A549 (cell line): Measurements from ENCODE around the gene NTSR1. TPM values are rescaled to one million over a fixed set of nuclear protein-coding genes. Genes with fewer than 3 reads are reported as not detected.

Experiments
- ATAC-seq, 2 experiments: fragments of 200-7000 bp in 1 of 2; fragments of >200 bp in 1 of 2; cut with Nextera tagmentation in 1 of 2; cut with Tn5 transposase in 1 of 2; 3 replicates each; pipeline versions ENCODE4 v1.8.0 to v1.9.1; 2018 to 2020; ENCODE audit warnings: mild to moderate bottlenecking in 1 of 2, moderate library complexity in 1 of 2
- CTCF ChIA-PET: fragments of 300-600 bp; sonication (Branson Sonifier 250); formaldehyde crosslinking; extraction: SDS; loops from one replicate; lab custom pipeline; 2021; ENCODE audit warnings: antibody characterized with exemption, inconsistent platforms; lab: Yijun Ruan, JAX
- POLR2A ChIA-PET: fragments of 350-600 bp; formaldehyde crosslinking; extraction: SDS; loops from one replicate; lab custom pipeline; 2021; ENCODE audit warnings: antibody characterized with exemption, inconsistent platforms; lab: Yijun Ruan, JAX
- DNase-seq, 2 experiments: peaks; one replicate each; pipeline versions ENCODE4 v3.0.0 to v3.0.0-alpha.2; 2011 to 2016; ENCODE audit warnings: low read depth in 1 of 2, low spot score in 1 of 2
- FAIRE-seq: peaks from 2 replicates; lab custom pipeline; 2011; peaks lifted over from hg19 to GRCh38; lab: Jason Lieb, UNC
- H3K27ac ChIP-seq, 2 experiments: fragments of >200 bp; sonication (Bioruptor Twin); formaldehyde crosslinking; 3 replicates each; pipeline ENCODE4 v1.5.1; 2016 to 2017
- H3K4me1 ChIP-seq: fragments of >200 bp; sonication (Bioruptor Twin); formaldehyde crosslinking; 3 replicates; pipeline ENCODE4 v1.6.1; 2016
- H3K4me2 ChIP-seq: fragments of >200 bp; sonication (Bioruptor Twin); formaldehyde crosslinking; 3 replicates; pipeline ENCODE4 v1.6.1; 2016
- H3K4me3 ChIP-seq: fragments of >200 bp; sonication (Bioruptor Twin); formaldehyde crosslinking; 3 replicates; pipeline ENCODE4 v1.5.1; 2016
- H3K9me3 ChIP-seq: fragments of >200 bp; sonication (Bioruptor Twin); formaldehyde crosslinking; 3 replicates; pipeline ENCODE4 v1.6.1; 2016
- CBX8 ChIP-seq: fragments of 200-600 bp; sonication (generic); IDR thresholded peaks from 2 replicates; pipeline ENCODE4 v1.6.1; 2016
- CHD4 ChIP-seq: fragments of 200-600 bp; sonication (generic); IDR thresholded peaks from 2 replicates; pipeline ENCODE4 v1.6.1; 2016; ENCODE audit warnings: antibody characterized with exemption, mild to moderate bottlenecking, borderline replicate concordance
- EHF ChIP-seq: fragments of 250-450 bp; sonication (Bioruptor Pico); IDR thresholded peaks from 2 replicates; pipeline ENCODE4 v1.5.0; 2020; ENCODE audit warnings: mild to moderate bottlenecking
- EP300 ChIP-seq, 2 experiments: fragments of >200 bp; sonication (Bioruptor Twin); formaldehyde crosslinking; IDR thresholded peaks; 2 replicates in 1 of 2; 3 replicates in 1 of 2; pipeline ENCODE4 v1.6.1; 2016 to 2017
- ESRRA ChIP-seq: fragments of 150-350 bp; IDR thresholded peaks from 2 replicates; pipeline ENCODE4 v1.6.1; 2014; ENCODE audit warnings: mild to moderate bottlenecking, low read length, borderline replicate concordance
- HEYL ChIP-seq: fragments of 250-450 bp; sonication (Bioruptor Pico); IDR thresholded peaks from 2 replicates; pipeline ENCODE4 v1.8.0; 2021; ENCODE audit warnings: mild to moderate bottlenecking, moderate library complexity
- HOXA7 ChIP-seq: fragments of 250-450 bp; sonication (Bioruptor Pico); IDR thresholded peaks from 2 replicates; pipeline ENCODE4 v1.5.0; 2020; ENCODE audit warnings: mild to moderate bottlenecking, moderate library complexity
- JUN ChIP-seq, 2 experiments: fragments of >200 bp; sonication (Bioruptor Twin); formaldehyde crosslinking; IDR thresholded peaks; 2 replicates in 1 of 2; 3 replicates in 1 of 2; pipeline ENCODE4 v1.6.1; 2016 to 2017
- KDM1A ChIP-seq: fragments of 200-600 bp; sonication (generic); IDR thresholded peaks from 2 replicates; pipeline ENCODE4 v1.6.1; 2016; ENCODE audit warnings: low read depth, mild to moderate bottlenecking
- NFE2L2 ChIP-seq: fragments of 150-350 bp; conservative IDR thresholded peaks from 2 replicates; pipeline ENCODE4 v1.6.1; 2014; ENCODE audit warnings: low read length
- POLR2A ChIP-seq: IDR thresholded peaks from 2 replicates; pipeline ENCODE4 v1.6.1; 2012; ENCODE audit warnings: mild to moderate bottlenecking, low read length
- POLR2AphosphoS2 ChIP-seq: conservative IDR thresholded peaks from 2 replicates; pipeline ENCODE4 v1.6.1; 2012; ENCODE audit warnings: low read length, improper control_type of control experiment, inconsistent platforms
- RAD21 ChIP-seq, 2 experiments: fragments of >200 bp in 1 of 2; sonication (Bioruptor Twin) in 1 of 2; formaldehyde crosslinking in 1 of 2; IDR thresholded peaks in 1 of 2; conservative IDR thresholded peaks in 1 of 2; 2 replicates in 1 of 2; 3 replicates in 1 of 2; pipeline ENCODE4 v1.6.1; 2012 to 2018; ENCODE audit warnings: inconsistent platforms in 1 of 2
- RCOR1 ChIP-seq: fragments of 150-350 bp; IDR thresholded peaks from 2 replicates; pipeline ENCODE4 v1.6.1; 2014; ENCODE audit warnings: antibody characterized with exemption, low read length, low read depth
- RFX5 ChIP-seq: fragments of 450-650 bp; IDR thresholded peaks from 2 replicates; pipeline ENCODE4 v1.7.1; 2014; ENCODE audit warnings: antibody characterized with exemption, mild to moderate bottlenecking, moderate library complexity
- TFCP2L1 ChIP-seq: fragments of 250-450 bp; sonication (Bioruptor Pico); IDR thresholded peaks from 2 replicates; pipeline ENCODE4 v1.5.0; 2021; ENCODE audit warnings: mild to moderate bottlenecking
- ZNF302 ChIP-seq: fragments of 250-450 bp; sonication (Bioruptor Pico); IDR thresholded peaks from 2 replicates; pipeline ENCODE4 v1.9.0; 2021; ENCODE audit warnings: inconsistent platforms, mild to moderate bottlenecking, moderate library complexity
- ZSCAN20 ChIP-seq: fragments of 250-450 bp; sonication (Bioruptor Pico); IDR thresholded peaks from 2 replicates; pipeline ENCODE4 v1.8.0; 2022; ENCODE audit warnings: mild to moderate bottlenecking, moderate library complexity
- WGBS: methylation state at CpG from one replicate; pipeline ENCODE4 v1.1.6; 2017; ENCODE audit errors: missing lambda C conversion rate; 5-methylcytosine and 5-hydroxymethylcytosine counted together
- polyA plus RNA-seq, 4 experiments: library from polyadenylated mRNA; depleted of rRNA in 3 of 4; stranded (reverse); fragments of >200 nt; fragmentation: RNase III in 1 of 4; extraction: RNeasy Plus Mini Kit Qiagen cat#74134 plus additional on column Dnase treatment in 1 of 4; gene quantifications; 2 replicates in 3 of 4; 3 replicates in 1 of 4; pipeline ENCODE4 v1.2.3, GENCODE V29; 2011 to 2017
- TF ChIP-seq, protein P1 (sequence below): fragments of 250-450 bp; sonication (Bioruptor Pico); IDR thresholded peaks from 2 replicates; pipeline ENCODE4 v1.5.0; 2020; ENCODE audit warnings: low read depth, mild to moderate bottlenecking, moderate library complexity
- TF ChIP-seq, protein P2 (sequence below): fragments of >200 bp; sonication (Bioruptor Twin); formaldehyde crosslinking; IDR thresholded peaks from 2 replicates; pipeline ENCODE4 v1.6.1; 2016
- TF ChIP-seq, protein P3 (sequence below): fragments of 450-650 bp; IDR thresholded peaks from 2 replicates; pipeline ENCODE4 v1.6.1; 2014; ENCODE audit warnings: antibody characterized with exemption

NTSR1 gene
- polyA plus RNA-seq, 2 of the 4 experiments (the other 2 are of a cell fraction): 0.03 TPM; not detected in 1

DNA sequence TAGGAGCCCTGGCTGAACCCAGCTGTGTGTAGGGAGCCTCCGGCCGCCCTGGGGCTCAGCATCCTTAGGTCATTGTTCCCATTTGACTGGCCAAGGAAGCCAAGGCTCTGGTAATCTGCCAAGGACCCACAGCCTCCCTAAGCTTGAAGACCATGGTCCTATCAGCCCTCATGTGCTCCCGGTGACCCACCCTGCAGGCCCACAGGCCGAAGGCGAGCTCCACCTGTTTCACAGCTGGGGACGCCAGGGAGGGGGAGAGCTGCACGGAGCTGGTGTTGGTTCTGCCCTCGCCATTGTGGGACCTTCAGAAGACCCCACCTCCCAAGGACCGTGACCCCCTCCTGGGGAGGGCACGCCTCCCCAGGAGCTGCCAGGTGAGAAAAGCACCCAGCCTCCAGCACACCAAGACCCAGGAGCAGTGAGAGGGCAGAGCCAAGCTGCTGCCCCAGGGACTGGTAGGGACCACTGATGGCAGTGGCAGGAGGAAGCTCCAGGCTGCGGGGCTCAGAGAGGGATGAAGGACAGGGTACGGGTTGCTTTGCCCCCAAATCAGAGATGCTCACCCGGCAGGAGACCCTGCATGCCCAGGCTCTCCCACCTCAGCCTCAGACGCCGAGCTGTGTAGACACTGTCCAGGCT, 56.9 kb downstream of the NTSR1 start:
- H3K9me3 ChIP-seq: no peaks in the 10 kb centered on the region
- DNase-seq: no peak
- H3K4me3 ChIP-seq: no peak overlapping the region
- H3K4me1 ChIP-seq: peaks cover 6% of the 10 kb centered on the region; the same call in 1 of the 3 replicates
- no peak for TF ChIP-seq RAD21 (conservative IDR thresholded peaks at IDR 0.05 in 1 of 2, IDR thresholded peaks at IDR 0.05 in 1 of 2)
- no peak for TF ChIP-seq CHD4
- TF ChIP-seq ESRRA: no peak
- 51% methylated on average over 7 of the region's 15 CpGs for WGBS
- POLR2A ChIA-PET: no interaction called here
- CTCF ChIA-PET: interaction anchor here (0.9 to 3.9 kb wide), 3 partner anchors 17 to 68 kb away, joined by 3 to 26 read pairs (median 3); no protein-coding TSS in a partner anchor
- FAIRE-seq: no peak
- H3K27ac ChIP-seq: no peak overlapping the region
- H3K4me2 ChIP-seq: no peak overlapping the region
- peak in 1 of 2 experiments; percentile 23; a peak in 3 of 6 replicates for ATAC-seq

DNA sequence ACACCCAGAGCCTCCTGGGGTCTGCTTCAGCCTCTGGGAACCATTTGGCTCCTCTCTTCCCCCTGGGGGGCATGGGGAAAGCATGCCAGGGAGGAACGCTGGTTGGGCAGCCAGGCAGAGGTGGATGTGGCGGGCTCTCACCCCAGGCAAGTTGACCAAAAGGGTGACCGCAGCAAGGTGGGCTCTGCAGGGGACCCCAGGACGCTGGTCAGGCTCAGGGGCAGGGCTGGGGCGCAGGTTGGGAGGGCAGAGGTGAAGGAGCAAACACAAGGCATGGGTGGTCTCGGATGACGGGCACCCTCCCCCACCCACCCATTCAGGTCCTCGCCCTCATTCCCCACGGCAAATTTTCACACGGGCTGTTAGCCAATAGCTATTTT, 57.4 kb downstream of the NTSR1 start:
- 23% methylated on average over 9 of the region's 10 CpGs for WGBS
- POLR2A ChIA-PET: no interaction called here
- no peak overlapping the region for H3K27ac ChIP-seq
- CTCF ChIA-PET: interaction anchor here (0.9 to 3.9 kb wide), 3 partner anchors 17 to 68 kb away, joined by 3 to 26 read pairs (median 3); no protein-coding TSS in a partner anchor
- no peak for ATAC-seq
- no peak overlapping the region for H3K4me2 ChIP-seq
- H3K4me1 ChIP-seq: peaks cover 6% of the 10 kb centered on the region; the same call in 1 of the 3 replicates
- no peak for DNase-seq
- no peak for FAIRE-seq
- no peak overlapping the region for H3K4me3 ChIP-seq
- no peak for TF ChIP-seq RAD21 (conservative IDR thresholded peaks at IDR 0.05 in 1 of 2, IDR thresholded peaks at IDR 0.05 in 1 of 2)
- TF ChIP-seq, all 56 proteins: peak for 0
- H3K9me3 ChIP-seq: no peaks in the 10 kb centered on the region

DNA sequence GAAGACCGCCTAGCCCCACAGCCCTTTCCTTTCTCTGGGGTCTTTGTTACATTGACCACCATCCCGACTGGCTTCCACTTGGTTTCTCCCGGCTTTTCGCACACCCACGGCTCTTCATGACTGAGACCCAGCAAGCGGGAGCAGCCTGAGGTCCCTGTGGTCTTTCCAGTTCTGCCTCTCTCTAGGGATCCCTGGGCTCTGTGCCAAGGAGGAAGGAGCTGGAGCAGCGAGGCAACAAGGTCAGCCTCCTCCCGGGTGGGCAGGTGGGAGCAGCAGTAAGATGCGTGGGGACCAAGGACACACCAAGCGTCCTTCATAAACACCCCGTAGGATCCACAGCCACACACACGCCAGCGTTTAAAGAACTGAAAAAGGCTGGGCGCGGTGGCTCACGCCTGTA, 58.1 kb downstream of the NTSR1 start:
- H3K4me3 ChIP-seq: no peak overlapping the region
- H3K4me1 ChIP-seq: peaks cover 6% of the 10 kb centered on the region; the same call in 1 of the 3 replicates
- no peak for FAIRE-seq
- DNase-seq: no peak
- H3K27ac ChIP-seq: no peak overlapping the region
- WGBS: 47% methylated on average over 16 of the region's 16 CpGs
- no peak for ATAC-seq
- H3K4me2 ChIP-seq: no peak overlapping the region
- TF ChIP-seq, protein P1, sequence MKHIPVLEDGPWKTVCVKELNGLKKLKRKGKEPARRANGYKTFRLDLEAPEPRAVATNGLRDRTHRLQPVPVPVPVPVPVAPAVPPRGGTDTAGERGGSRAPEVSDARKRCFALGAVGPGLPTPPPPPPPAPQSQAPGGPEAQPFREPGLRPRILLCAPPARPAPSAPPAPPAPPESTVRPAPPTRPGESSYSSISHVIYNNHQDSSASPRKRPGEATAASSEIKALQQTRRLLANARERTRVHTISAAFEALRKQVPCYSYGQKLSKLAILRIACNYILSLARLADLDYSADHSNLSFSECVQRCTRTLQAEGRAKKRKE (CRISPR knock-in tag): no peak
- no peak for TF ChIP-seq HEYL (CRISPR knock-in tag)
- TF ChIP-seq, protein P2, sequence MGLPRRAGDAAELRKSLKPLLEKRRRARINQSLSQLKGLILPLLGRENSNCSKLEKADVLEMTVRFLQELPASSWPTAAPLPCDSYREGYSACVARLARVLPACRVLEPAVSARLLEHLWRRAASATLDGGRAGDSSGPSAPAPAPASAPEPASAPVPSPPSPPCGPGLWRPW: no peak
- no peak for TF ChIP-seq HOXA7
- TF ChIP-seq KDM1A: no peak
- no peak for TF ChIP-seq EP300 (IDR thresholded peaks at IDR 0.05)
- no peak for TF ChIP-seq ZNF302 (CRISPR knock-in tag)
- no peak for TF ChIP-seq TFCP2L1 (CRISPR knock-in tag)
- no peak for TF ChIP-seq RFX5
- TF ChIP-seq, protein P3, sequence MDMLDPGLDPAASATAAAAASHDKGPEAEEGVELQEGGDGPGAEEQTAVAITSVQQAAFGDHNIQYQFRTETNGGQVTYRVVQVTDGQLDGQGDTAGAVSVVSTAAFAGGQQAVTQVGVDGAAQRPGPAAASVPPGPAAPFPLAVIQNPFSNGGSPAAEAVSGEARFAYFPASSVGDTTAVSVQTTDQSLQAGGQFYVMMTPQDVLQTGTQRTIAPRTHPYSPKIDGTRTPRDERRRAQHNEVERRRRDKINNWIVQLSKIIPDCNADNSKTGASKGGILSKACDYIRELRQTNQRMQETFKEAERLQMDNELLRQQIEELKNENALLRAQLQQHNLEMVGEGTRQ: no peak
- no peak for TF ChIP-seq ZSCAN20 (CRISPR knock-in tag)
- no peak for TF ChIP-seq RCOR1
- no peak for TF ChIP-seq POLR2AphosphoS2
- TF ChIP-seq CBX8: no peak
- no peak for TF ChIP-seq ESRRA
- no peak for TF ChIP-seq EHF
- no peak for TF ChIP-seq POLR2A
- no peak for TF ChIP-seq NFE2L2
- TF ChIP-seq JUN (IDR thresholded peaks at IDR 0.05): no peak
- no peaks in the 10 kb centered on the region for H3K9me3 ChIP-seq
- POLR2A ChIA-PET: no interaction called here
- CTCF ChIA-PET: interaction anchor here (0.8 to 3.9 kb wide), 3 partner anchors 22 to 69 kb away, joined by 3 to 26 read pairs (median 3); no protein-coding TSS in a partner anchor
